Measurements from ENCODE around the gene CCND1.
A peak's percentile ranks its signal among the peaks of the same experiment; 100 is the strongest.
"Not testable (repeated sequence)": the region's sequence is repeated elsewhere in the genome, so short reads cannot be mapped to it uniquely, and the experiment has no call there.

CCND1 gene

GRCh38 chr11:69667619-69668604, 27.0 kb downstream of the CCND1 start:
- DNase-seq = no peak

- DNase-seq = no peak
Observed at GRCh38 chr11:69669486-69669885, 28.5 kb downstream of the CCND1 start.

GRCh38 chr11:69670158-69670845, 29.3 kb downstream of the CCND1 start:
- peak in 13 of 14 donors; percentile 26 to 80 (median 47) for DNase-seq

DNA sequence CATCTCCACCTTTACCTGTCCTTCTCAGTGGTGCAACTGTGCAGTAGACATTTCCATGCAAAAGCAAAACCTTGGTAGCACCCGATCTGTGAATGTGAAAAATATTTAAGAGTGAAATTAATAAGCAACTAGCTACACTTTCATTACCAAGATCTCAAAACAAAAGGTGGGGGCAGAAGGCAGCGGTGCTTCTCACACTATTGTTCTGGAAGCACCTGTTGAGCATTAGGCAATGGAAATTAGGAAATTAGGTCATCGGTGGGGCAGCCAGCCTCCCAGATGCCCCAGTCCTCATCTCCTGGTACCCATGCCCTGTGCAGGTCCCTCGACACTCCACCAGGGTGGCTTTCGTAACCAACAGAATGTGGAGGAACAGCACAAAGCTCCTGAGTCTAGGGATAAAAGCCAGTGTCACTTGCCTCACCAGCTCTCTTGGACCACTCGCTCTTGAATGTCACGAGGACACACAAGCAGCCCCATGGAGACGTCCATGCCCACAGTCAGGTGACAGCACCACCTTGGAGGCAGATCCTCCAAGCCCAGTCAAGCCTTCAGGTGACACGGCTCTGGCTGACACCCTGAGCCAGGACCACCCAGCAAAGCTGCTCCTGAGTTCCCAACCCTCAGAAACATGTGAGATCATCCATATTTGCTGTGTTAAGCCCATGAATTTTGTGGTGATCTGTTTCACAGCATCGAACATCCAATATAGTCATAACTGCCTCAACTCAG, 30.9 kb downstream of the CCND1 start:
- DNase-seq = no peak

DNA sequence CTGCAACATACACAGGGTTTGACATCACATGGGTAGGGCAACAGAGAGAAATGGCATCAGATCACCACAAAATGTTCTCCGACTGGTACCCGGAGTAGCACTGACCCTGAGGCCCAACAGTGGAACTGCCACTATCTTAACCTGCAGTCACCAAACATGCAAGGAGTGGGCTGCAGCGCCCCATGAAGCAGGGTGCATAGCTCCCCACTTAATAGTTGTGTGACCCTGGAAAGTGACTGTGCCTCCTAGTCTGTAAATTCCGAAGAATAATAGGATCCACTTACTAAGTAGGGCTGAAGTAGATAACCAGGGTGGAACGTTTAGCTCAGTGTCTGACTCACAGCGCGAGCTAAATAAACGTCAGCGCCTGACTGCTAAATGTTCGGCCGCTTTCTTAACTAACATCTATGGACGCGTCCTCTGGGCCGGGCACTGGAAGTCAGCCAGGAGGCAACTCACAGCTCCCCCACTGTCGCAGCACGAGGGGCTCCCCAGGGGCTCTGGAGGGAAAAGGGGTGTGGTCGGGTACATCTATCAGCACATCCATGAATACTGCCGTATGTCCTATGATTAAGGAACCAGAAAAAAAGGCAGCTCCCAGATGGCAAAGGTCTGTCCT, 33.4 kb downstream of the CCND1 start:
- no peak for DNase-seq

- DNase-seq = peak; percentile 80 to 97 (median 92)
Observed at GRCh38 chr11:69674886-69675714, 34.1 kb downstream of the CCND1 start, which contains the start of gene LTO1. LTO1 (minus strand) TSS chr11:69675353; CDS start chr11:69675239, 114 bp downstream.

GRCh38 chr11:69677749-69678148, 36.8 kb downstream of the CCND1 start:
- DNase-seq = no peak

DNA sequence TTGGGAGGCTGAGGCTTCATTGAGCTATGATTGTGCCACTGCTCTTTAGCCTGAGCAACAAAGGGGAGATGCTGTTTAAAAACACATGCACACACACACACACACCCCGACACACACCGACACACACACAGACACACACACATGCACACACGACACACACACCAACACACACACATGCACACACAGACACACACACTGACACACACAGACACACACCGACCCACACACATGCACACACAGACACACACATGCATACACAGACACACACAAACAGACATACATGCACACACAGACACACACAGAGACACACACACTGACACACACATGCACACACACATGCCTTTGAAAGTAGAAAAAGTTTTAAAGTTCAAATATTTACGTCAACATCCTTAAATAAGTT, 39.7 kb downstream of the CCND1 start:
- no peak for DNase-seq

DNA sequence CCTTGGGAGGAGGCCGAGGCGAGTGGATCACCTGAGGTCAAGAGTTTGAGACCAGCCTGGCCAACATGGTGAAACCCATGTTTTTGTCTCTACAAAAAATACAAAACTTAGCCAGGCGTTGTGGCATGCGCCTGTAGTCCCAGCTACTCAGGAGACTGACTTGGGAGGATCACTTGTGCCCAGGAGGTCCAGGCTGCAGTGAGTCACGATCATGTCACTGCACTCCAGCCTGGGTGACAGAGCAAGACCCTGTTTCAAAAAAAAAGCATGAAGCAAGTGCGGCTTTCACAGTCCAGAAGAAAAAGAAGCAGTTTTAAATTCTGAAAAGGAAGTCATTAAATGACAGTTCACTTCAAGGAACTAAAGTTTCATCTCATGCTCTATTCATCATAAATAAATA, 41.3 kb downstream of the CCND1 start:
- DNase-seq = no peak

GRCh38 chr11:69682681-69683326, 41.8 kb downstream of the CCND1 start:
- no peak for DNase-seq

- no peak for DNase-seq
Observed at GRCh38 chr11:69683764-69684333, 42.9 kb downstream of the CCND1 start.

DNA sequence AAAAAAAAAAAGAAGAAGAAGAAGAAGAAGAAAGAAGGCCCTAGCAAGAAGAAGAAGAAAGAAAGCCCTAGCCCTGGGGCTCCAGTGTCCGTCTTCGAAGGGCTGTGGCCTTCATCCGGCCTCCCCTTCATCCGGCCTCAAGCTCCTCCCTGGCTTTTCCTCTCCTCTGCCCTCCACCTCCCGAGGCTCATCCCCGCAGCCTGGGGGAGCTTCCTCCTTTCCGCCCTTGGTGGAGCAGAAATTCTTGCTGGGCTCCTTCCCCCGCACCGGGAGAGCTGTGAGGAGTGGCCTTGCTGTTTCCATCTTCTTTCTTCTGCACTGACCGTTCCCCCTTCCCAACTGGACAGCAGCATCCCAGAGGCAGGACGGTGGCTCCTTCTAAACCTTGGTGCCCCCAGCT, 43.7 kb downstream of the CCND1 start:
- no peak for DNase-seq

DNA sequence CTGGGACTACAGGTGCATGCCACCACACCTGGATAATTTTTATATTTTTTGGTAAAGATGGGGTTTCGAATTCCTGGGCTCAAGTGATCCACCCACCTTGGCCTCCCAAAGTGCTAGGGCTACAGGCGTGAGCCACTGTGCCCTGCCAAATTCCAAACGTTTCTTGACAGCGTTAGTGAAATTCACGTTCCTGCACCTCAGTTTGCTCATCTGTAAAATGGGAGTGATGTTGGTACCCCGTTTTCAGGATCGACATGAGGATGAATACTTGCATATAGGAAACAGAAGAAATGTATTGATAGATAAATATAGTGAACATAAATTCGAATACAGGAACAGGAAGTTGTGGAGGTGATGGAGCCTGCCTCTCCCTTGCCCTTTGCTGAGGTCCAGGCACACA, 44.4 kb downstream of the CCND1 start:
- DNase-seq = no peak

DNA sequence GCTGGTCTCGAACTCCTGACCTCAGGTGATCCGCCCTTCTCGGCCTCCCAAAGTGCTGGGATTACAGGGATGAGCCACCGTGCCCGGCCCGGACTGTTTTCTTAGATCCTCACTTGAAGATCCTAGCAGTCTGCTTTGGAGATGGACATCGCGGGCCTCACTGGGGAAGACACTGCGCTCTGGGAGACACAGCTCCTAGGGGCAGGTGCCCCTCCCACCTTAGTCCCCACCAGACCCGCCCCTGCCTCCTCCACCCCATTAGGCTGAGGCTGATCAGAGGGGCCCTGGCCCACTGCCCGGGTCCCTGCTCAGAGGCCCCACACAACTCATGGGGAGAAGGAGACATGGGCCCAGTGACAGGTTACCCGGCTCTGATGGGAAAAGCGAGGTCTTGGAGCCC, 45.5 kb downstream of the CCND1 start:
- DNase-seq = no peak

DNA sequence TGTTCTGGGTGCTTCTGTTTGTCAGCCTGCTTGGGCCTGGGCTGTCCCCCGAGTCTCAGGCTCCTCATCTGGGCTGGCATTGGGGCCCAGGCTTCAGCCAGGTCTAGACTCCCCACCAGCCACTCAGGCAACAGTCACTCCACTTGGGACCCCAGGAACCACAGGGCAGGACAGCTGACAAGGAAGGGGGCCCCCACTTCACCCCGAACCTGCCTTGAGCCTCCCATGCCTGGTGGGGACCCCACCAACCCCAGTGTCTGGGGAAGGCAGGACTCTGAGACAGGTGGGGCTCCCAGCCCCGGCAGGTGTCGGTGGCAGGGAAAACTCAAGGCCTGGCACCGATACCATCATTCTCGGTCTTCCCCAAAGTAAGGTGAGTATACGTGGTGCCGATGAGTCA, 45.9 kb downstream of the CCND1 start:
- DNase-seq = no peak

- not testable (repeated sequence) for DNase-seq
Observed at GRCh38 chr11:69687969-69688771, 47.2 kb downstream of the CCND1 start.

DNA sequence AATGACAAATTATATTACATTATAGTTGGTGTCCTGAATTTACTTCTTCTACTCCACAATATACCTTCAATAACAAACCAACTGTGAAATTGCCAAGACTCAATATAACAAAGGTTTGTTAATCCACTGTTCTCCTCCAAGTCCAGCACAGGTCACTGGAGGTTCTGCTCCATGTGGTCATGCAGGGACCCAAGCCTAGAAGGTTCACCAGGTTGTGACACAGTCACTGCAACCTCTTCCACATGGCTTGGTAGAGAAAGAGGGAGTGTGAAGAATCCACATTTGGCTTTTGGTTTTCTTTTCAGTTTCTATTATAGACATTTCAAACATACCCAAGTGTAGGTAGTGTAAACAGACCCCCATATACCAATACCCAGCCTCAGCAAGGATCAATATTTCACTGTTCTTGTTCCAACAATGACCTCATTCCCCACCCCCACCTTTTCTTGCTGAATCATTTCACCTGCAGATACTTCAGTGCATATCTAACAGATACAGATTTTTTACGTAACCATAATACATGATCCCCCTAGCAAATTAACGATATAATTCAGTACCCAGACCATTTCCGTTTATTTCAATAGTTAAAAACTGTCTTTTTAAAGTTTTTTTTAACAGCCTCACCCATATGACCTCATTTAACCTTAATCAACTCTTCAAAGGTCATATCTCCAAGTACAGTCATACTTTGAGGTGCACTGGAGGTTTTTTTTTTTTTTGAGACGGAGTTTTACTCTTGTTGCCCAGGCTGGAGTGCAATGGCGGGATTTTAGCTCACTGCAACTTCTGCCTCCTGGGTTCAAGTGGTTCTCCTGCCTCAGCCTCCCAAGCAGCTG, 48.7 kb downstream of the CCND1 start:
- DNase-seq = no peak

DNA sequence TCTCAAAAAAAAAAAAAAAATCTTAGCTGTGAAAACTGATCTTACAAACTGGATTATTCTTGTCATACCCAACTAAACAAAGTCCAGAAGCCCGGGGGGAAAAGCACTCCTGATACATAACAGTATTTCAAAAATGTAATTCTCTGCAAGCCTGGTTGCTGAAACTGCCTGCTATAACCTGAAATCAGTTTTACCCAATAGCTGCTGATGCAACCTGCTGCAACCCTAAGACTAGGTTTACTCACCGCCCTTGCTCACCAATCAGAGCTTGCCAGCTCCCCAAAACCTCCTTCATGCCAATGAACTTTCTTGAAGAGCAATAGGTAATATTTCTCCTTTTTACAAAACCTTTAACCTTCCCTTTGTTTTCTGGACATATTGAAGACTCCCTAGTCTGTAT, 50.5 kb downstream of the CCND1 start:
- DNase-seq = no peak

DNA sequence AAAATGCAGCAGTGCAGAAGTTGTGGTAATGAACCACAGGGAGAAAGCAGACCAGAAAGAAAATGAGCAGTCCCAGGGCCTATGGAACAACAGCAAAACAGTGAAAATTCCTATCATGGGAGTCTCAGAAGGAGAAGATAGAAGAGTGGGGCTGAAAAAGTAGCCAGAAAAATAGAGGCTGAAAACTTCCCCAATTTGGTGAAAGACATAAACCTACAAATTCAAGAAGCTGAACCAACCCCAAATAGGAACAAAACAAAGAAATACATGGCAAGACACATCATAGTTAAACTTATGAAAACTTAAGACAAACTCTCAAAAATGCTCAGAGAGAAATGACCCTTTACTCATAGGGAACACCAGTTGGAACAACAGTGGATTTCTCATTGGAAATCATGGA, 51.5 kb downstream of the CCND1 start:
- DNase-seq = no peak

Data from C1 segment of cervical spinal cord (tissue), 14 donors.